Spleen (tissue), 11 donors: ENCODE results near the gene ZDHHC14. TPM values are rescaled to one million over a fixed set of nuclear protein-coding genes. Genes with fewer than 3 reads are reported as not detected.

Experiments
- DNase-seq: peaks from one replicate; pipeline ENCODE4 v3.0.0-alpha.2; 2020
- H3K27ac ChIP-seq, 8 donors: fragments of 200-600 bp; sonication (generic) in 7 of 8; 1 replicate in 4 of 8; 2 replicates in 4 of 8; pipeline versions ENCODE4 v1.5.0 to v1.8.0; 2016 to 2021; ENCODE audit warnings: inconsistent platforms in 4 of 8, mild to moderate bottlenecking in 4 of 8, moderate library complexity in 1 of 8
- H3K27me3 ChIP-seq, 7 donors: fragments of 200-600 bp; sonication (generic) in 6 of 7; replicated peaks in 1 of 7; 1 replicate in 4 of 7; 2 replicates in 3 of 7; pipeline versions ENCODE4 v1.5.0 to v1.8.0; 2016 to 2021; ENCODE audit warnings: inconsistent platforms in 3 of 7, mild to moderate bottlenecking in 1 of 7
- H3K36me3 ChIP-seq, 6 donors: fragments of 200-600 bp; sonication (generic) in 5 of 6; 1 replicate in 4 of 6; 2 replicates in 2 of 6; pipeline versions ENCODE4 v1.5.0 to v1.8.0; 2016 to 2021; ENCODE audit warnings: inconsistent platforms in 2 of 6
- H3K4me1 ChIP-seq, 6 donors: fragments of 200-600 bp; sonication (generic) in 5 of 6; 1 replicate in 3 of 6; 2 replicates in 3 of 6; pipeline versions ENCODE4 v1.5.0 to v1.8.0; 2016 to 2021; ENCODE audit warnings: inconsistent platforms in 3 of 6
- H3K4me3 ChIP-seq, 8 donors: fragments of 200-600 bp; sonication (generic) in 7 of 8; 1 replicate in 4 of 8; 2 replicates in 4 of 8; pipeline versions ENCODE4 v1.5.0 to v1.8.0; 2016 to 2021; ENCODE audit warnings: inconsistent platforms in 4 of 8, mild to moderate bottlenecking in 4 of 8, moderate library complexity in 2 of 8
- H3K9me3 ChIP-seq, 8 donors: fragments of 200-600 bp; sonication (generic) in 7 of 8; 1 replicate in 4 of 8; 2 replicates in 4 of 8; pipeline versions ENCODE4 v1.5.0 to v1.8.0; 2016 to 2021; ENCODE audit warnings: inconsistent platforms in 4 of 8
- POLR2A ChIP-seq, 3 donors: fragments of 450-650 bp; IDR thresholded peaks; one replicate each; pipeline ENCODE4 v1.5.1; 2017; ENCODE audit warnings: antibody characterized with exemption in 3 of 3, mild to moderate bottlenecking in 1 of 3
- POLR2AphosphoS5 ChIP-seq, 3 donors: sonication (generic); formaldehyde crosslinking; IDR thresholded peaks; one replicate each; pipeline ENCODE4 v1.5.1; 2017; ENCODE audit warnings: antibody characterized with exemption in 3 of 3
- WGBS, 5 donors: extraction: QIAGEN DNeasy Blood & Tissue Kit in 3 of 5; methylation state at CpG; one replicate each; pipeline versions ENCODE4 v1.1.5 to v1.1.7; 2013 to 2018; 5-methylcytosine and 5-hydroxymethylcytosine counted together
- intact Hi-C: fragments of 100-400 bp; cut with DNase I; formaldehyde crosslinking; loops from one replicate; pipeline ENCODE4 v1.15.0; 2023; ENCODE audit warnings: low total_unique reads
- polyA plus RNA-seq, 3 donors: library from polyadenylated mRNA; stranded (reverse); fragments of 200-250 nt; gene quantifications; one replicate each; pipeline ENCODE4 v1.2.1, GENCODE V29; 2013
- total RNA-seq, 7 donors: library from RNA; depleted of rRNA in 3 of 7; stranded (reverse); fragments of >200 nt in 3 of 7; fragmentation: NEBNext Ultra II Directional in 4 of 7; extraction: Animal tissue kit (Norgen Biotek cat#: 25700) in 4 of 7; gene quantifications; one replicate each; pipeline versions ENCODE4 v1.1.0 to v1.2.1, GENCODE V29; 2016 to 2021
- TF ChIP-seq, protein P1 (sequence below), 11 experiments: fragments of 200-600 bp in 7 of 11; fragments of 450-650 bp in 4 of 11; sonication (generic) in 4 of 11; IDR thresholded peaks in 8 of 11; conservative IDR thresholded peaks in 3 of 11; 1 replicate in 7 of 11; 2 replicates in 4 of 11; pipeline versions ENCODE4 v1.4.0 to v1.8.0; 2016 to 2021; ENCODE audit warnings: antibody characterized with exemption in 11 of 11, inconsistent platforms in 4 of 11, mild to moderate bottlenecking in 1 of 11
- donor health status: healthy with polysubstance abuse.
- donor health status: DM: no; HTN: no; CAD: no; lungs with moderate emphysema.
- donor health status: DM: no; HTN: no; CAD: no.
- donor health status: Bipolar disorder and iron deficiency.
- donor health status: healthy.
- donor health status: DM: no; HTN: no; CAD: no.
- donor health status: DM: yes; HTN: yes; CAD: no.

The ZDHHC14 gene
- total and polyA plus RNA-seq, 10 donors, result 7.8 to 18.2 (median 11.7) TPM

DNA sequence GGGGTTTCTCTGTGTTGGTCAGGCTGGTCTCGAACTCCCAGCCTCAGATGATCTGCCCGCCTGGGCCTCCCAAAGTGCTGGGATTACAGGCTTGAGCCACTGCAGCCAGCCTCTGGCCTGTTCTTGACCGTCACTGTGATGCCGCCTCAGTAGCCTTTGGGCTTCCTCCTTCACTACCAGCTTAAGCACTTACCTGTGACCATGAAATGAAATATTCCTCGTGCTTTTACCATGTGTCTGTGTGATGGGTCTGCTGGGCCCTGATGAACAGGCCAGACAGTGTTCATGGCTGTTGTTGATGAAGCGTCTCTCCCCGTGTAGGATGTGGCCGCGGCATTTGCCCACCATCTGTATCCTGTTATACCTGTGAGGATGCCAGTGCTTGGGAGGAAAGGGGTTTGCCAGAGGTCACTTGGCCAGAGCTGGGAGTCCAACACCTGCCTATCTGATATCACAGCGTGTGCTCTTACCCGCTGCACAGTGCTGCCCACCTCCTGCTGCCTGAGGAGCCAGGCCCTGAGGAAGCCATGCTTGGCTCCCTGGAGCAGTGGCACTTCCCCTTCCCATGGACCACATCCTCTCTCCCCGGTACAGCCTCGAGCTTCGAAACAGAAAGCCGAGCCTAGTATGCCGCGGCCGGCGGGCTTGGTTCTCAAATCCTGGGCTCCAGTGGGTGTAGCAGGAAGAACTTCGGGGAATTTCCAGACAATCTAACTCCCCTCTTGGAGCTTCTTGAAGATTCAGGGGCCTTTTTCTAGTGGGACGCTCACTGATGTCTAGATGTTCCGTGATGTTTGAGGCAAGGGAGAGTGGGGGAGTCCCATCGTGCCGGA, 167.9 kb downstream of the ZDHHC14 start:
- DNase-seq, result peak; percentile 86
- Histone ChIP-seq H3K27ac (peak overlapping the region; percentile 4 to 76 (median 64)), H3K9me3 (no peaks in the 10 kb centered on the region), H3K4me3 (peak overlapping the region in 4 of 8 donors; percentile 14 to 53 (median 23)), H3K4me1 (peaks cover 22 to 37% (median 27%) of the 10 kb centered on the region in 6 donors), H3K36me3 (peaks cover 0 to 8% (median 0%) of the 10 kb centered on the region in 6 donors), H3K27me3 (no peaks in the 10 kb centered on the region)
- TF ChIP-seq, protein P1, sequence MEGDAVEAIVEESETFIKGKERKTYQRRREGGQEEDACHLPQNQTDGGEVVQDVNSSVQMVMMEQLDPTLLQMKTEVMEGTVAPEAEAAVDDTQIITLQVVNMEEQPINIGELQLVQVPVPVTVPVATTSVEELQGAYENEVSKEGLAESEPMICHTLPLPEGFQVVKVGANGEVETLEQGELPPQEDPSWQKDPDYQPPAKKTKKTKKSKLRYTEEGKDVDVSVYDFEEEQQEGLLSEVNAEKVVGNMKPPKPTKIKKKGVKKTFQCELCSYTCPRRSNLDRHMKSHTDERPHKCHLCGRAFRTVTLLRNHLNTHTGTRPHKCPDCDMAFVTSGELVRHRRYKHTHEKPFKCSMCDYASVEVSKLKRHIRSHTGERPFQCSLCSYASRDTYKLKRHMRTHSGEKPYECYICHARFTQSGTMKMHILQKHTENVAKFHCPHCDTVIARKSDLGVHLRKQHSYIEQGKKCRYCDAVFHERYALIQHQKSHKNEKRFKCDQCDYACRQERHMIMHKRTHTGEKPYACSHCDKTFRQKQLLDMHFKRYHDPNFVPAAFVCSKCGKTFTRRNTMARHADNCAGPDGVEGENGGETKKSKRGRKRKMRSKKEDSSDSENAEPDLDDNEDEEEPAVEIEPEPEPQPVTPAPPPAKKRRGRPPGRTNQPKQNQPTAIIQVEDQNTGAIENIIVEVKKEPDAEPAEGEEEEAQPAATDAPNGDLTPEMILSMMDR (IDR thresholded peaks at IDR 0.05 in 8 of 11, conservative IDR thresholded peaks at IDR 0.05 in 3 of 11), result no peak
- TF ChIP-seq POLR2AphosphoS5 (IDR thresholded peaks at IDR 0.05), result peak; percentile 65 to 81 (median 69)
- WGBS, 5 donors, result 37 to 51% (median 48%) methylated on average over 21 to 24 of the region's 24 CpGs
- intact Hi-C loops, result no loop called here

DNA sequence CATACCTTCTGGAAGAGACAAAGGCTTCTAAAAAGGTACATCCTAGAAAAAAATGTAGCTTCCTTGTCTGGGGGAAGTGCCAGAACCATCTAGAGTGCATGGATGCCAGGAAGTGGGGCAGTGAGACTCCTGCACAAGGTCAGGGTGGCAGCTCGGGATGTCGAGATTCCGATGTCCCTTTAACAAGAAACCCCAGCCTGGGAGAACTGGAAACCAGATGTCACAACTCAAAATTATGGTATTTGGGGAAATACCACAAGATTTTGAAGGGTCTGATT, 168.4 kb downstream of the ZDHHC14 start:
- Histone ChIP-seq H3K27me3 (no peaks in the 10 kb centered on the region), H3K9me3 (no peaks in the 10 kb centered on the region), H3K4me1 (peaks cover 22 to 37% (median 27%) of the 10 kb centered on the region in 6 donors), H3K27ac (peak overlapping the region; percentile 4 to 76 (median 64)), H3K4me3 (peak overlapping the region in 4 of 8 donors; percentile 14 to 53 (median 23)), H3K36me3 (peaks cover 0 to 2% (median 0%) of the 10 kb centered on the region in 6 donors)
- TF ChIP-seq, protein P1 (IDR thresholded peaks at IDR 0.05 in 8 of 11, conservative IDR thresholded peaks at IDR 0.05 in 3 of 11), result no peak
- no peak for TF ChIP-seq POLR2A (IDR thresholded peaks at IDR 0.05)
- DNase-seq, result no peak
- 70 to 79% (median 74%) methylated on average over 3 of the region's 3 CpGs for WGBS, 5 donors
- intact Hi-C loops, result no loop called here

DNA sequence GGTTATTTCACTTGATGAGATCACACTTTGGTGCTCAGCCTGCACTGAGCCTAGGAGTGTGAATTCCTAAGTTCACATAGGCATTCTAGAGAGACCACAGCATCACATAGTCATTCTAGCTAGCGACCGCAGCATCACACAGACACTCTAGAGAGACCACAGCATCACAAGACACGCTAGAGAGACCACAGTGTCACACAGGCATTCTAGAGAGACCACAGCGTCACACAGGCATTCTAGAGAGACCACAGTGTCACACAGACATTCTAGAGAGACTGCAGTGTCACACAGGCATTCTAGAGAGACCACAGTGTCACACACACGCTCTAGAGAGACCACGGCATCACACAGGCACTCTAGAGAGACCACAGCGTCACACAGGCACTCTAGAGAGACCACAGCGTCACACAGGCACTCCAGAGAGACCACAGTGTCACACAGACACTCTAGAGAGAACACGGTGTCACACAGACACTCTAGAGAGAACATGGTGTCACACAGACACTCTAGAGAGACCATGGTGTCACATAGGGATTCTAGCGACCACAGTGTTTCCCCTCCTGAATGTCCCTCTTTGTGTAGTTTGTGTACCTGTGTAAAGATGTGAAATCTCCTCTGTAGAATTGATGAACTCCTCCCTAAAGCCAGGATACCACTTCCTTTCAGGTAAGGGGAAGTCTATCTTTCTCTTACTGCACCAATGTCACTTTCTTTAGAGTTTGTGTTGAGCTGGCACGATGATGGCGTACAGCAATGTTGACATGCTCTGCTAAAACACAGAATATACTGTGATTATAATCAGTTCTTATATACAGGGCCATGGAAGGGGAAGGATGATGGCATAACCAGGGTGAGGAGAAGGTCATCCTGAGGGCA, 169.4 kb downstream of the ZDHHC14 start:
- TF ChIP-seq, protein P1 (IDR thresholded peaks at IDR 0.05 in 8 of 11, conservative IDR thresholded peaks at IDR 0.05 in 3 of 11), result no peak
- TF ChIP-seq POLR2A (IDR thresholded peaks at IDR 0.05) (no peak), POLR2AphosphoS5 (IDR thresholded peaks at IDR 0.05) (no peak)
- 67 to 82% (median 75%) methylated on average over 11 to 12 of the region's 12 CpGs for WGBS, 5 donors
- no peaks in the 10 kb centered on the region for H3K27me3 ChIP-seq
- DNase-seq, result no peak
- H3K9me3 ChIP-seq, result no peaks in the 10 kb centered on the region
- H3K4me1 ChIP-seq, result peaks cover 22 to 40% (median 27%) of the 10 kb centered on the region in 6 donors
- no peak overlapping the region for H3K4me3 ChIP-seq
- H3K27ac ChIP-seq, result peak overlapping the region; percentile 16 to 76 (median 64)
- H3K36me3 ChIP-seq, result no peaks in the 10 kb centered on the region
- intact Hi-C loops, result no loop called here
